ENCODE measurements around the gene SLC38A1. TPM values are rescaled to one million over a fixed set of nuclear protein-coding genes. Genes with fewer than 3 reads are reported as not detected.

SLC38A1 gene
- total RNA-seq, 6 donors from 2014 or later, result 12.7 to 75.7 (median 49.9) TPM

DNA sequence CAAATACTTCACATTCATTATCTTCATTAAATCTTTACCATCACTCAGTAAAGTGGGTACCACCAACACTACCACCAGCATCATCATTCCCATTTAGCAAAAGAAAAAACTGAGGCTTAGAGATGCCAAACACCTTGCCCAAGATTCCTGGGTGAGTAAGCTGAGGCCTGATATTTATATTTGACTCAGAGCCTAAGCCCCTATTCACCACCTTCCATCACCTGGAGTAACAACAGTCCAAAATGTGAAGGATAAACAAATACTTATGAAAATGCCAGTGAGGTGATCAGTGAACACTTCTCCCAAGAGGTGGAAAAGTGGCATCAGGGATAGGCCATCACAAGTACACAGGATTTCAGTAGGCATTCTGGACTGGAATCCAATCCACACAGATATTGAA, 3.7 kb downstream of the SLC38A1 start:
- H3K36me3 ChIP-seq, result no peaks in the 10 kb centered on the region
- H3K4me3 ChIP-seq, result no peak overlapping the region
- no peak for TF ChIP-seq EP300 (IDR thresholded peaks at IDR 0.05)
- no peak for TF ChIP-seq POLR2AphosphoS5 (IDR thresholded peaks at IDR 0.05)
- TF ChIP-seq POLR2A (IDR thresholded peaks at IDR 0.05), result no peak
- TF ChIP-seq, protein P1, sequence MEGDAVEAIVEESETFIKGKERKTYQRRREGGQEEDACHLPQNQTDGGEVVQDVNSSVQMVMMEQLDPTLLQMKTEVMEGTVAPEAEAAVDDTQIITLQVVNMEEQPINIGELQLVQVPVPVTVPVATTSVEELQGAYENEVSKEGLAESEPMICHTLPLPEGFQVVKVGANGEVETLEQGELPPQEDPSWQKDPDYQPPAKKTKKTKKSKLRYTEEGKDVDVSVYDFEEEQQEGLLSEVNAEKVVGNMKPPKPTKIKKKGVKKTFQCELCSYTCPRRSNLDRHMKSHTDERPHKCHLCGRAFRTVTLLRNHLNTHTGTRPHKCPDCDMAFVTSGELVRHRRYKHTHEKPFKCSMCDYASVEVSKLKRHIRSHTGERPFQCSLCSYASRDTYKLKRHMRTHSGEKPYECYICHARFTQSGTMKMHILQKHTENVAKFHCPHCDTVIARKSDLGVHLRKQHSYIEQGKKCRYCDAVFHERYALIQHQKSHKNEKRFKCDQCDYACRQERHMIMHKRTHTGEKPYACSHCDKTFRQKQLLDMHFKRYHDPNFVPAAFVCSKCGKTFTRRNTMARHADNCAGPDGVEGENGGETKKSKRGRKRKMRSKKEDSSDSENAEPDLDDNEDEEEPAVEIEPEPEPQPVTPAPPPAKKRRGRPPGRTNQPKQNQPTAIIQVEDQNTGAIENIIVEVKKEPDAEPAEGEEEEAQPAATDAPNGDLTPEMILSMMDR (IDR thresholded peaks at IDR 0.05), result no peak
- peaks cover 0 to 20% (median 3%) of the 10 kb centered on the region in 4 donors for H3K27me3 ChIP-seq
- H3K9me3 ChIP-seq, result no peaks in the 10 kb centered on the region
- no peak overlapping the region for H3K27ac ChIP-seq
- DNase-seq, result no peak
- peaks cover 28 to 55% (median 40%) of the 10 kb centered on the region in 4 donors for H3K4me1 ChIP-seq
- no peak for ATAC-seq (ENCODE audit: low FRiP score in 2 of 2)

GRCh38 chr12:46264057-46264456, 4.8 kb downstream of the SLC38A1 start:
- 36 to 48% methylated on average over 1 of the region's 1 CpG for WGBS, 2 donors
- no peak overlapping the region for H3K4me3 ChIP-seq
- H3K27me3 ChIP-seq, result peaks cover 0 to 15% (median under 1%) of the 10 kb centered on the region in 4 donors
- no peaks in the 10 kb centered on the region for H3K9me3 ChIP-seq
- H3K4me1 ChIP-seq, result peaks cover 21 to 48% (median 32%) of the 10 kb centered on the region in 4 donors
- H3K36me3 ChIP-seq, result no peaks in the 10 kb centered on the region
- DNase-seq (no peak), ATAC-seq (ENCODE audit: low FRiP score in 2 of 2) (no peak)
- no peak overlapping the region for H3K27ac ChIP-seq
- TF ChIP-seq POLR2AphosphoS5 (IDR thresholded peaks at IDR 0.05), result no peak

DNA sequence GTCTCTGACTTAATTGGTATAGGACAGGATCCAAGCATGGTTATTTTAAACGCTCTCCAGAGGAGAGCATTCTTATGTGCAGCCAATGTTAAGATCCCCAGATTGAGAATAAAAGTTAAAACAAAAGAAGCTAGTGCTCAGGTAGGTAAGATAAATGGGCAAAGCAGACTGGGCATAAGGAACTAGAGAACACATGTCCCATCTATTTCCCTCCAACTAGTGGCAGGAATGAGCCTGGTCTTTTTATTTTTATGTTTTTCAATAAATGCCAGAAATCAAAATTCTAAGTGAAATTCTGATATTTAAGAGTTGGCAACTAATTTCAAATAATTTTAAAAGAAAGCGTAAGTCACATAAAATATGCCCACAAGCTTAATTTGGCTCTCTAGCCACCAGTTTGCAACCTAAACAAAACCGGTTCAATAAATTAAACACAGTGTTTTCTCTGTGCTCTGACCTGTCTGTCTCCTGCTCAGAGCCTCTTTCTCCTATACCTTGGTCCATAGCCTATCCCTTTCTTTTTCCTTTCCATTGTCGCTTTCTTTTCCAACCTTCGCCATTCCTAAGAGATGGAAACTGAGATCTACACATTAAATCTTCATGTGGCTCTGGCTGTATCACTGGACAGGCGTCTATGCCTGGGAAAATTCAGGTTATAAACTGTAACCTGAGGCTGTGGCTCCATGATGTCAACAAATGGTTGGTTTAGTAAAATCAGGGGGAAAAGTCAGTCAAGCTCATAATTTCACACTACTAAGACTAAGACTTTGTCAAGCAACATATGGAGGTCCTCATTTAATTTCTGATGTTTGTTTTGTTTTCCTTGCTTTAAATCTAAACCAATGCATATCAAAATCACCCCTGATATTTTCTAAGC, 5.5 kb downstream of the SLC38A1 start:
- Histone ChIP-seq H3K9me3 (no peaks in the 10 kb centered on the region), H3K27ac (no peak overlapping the region), H3K36me3 (no peaks in the 10 kb centered on the region), H3K27me3 (peaks cover 0 to 10% (median 0%) of the 10 kb centered on the region in 4 donors), H3K4me1 (peaks cover 15 to 41% (median 25%) of the 10 kb centered on the region in 4 donors), H3K4me3 (no peak overlapping the region)
- 89% methylated on average over 6 of the region's 6 CpGs for WGBS, 2 donors
- no peak for ATAC-seq (ENCODE audit: low FRiP score in 2 of 2)
- no peak for DNase-seq
- TF ChIP-seq, protein P1 (IDR thresholded peaks at IDR 0.05), result peak in 1 of 6 experiments; percentile 10
- TF ChIP-seq POLR2AphosphoS5 (IDR thresholded peaks at IDR 0.05) (no peak), EP300 (IDR thresholded peaks at IDR 0.05) (no peak)

DNA sequence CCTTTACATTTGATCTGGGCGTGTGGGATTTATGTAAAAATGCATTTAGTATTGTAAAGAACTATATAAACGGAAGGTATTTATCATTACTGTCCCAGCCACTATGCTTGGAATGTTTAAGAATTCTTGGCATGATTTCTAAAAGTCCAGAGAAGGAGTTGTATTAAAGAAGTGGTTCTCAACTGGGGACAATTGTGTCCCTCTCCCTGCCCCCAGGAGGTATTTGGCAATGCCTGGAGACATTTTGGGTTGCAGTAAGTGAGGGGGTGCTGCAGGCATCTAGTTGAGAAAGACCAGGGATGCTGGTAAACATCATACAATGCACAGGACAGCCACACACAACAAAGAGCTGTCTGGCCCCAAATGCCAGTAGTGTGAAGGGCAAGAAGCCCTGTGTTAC, 7.2 kb downstream of the SLC38A1 start:
- no peak overlapping the region for H3K4me3 ChIP-seq
- no peaks in the 10 kb centered on the region for H3K9me3 ChIP-seq
- 66 to 89% methylated on average over 2 of the region's 2 CpGs for WGBS, 2 donors
- H3K4me1 ChIP-seq, result peaks cover 0 to 24% (median 8%) of the 10 kb centered on the region in 4 donors
- DNase-seq (no peak), ATAC-seq (ENCODE audit: low FRiP score in 2 of 2) (no peak)
- H3K27me3 ChIP-seq, result no peaks in the 10 kb centered on the region
- H3K27ac ChIP-seq, result no peak overlapping the region
- TF ChIP-seq POLR2A (IDR thresholded peaks at IDR 0.05) (no peak), EP300 (IDR thresholded peaks at IDR 0.05) (no peak), POLR2AphosphoS5 (IDR thresholded peaks at IDR 0.05) (no peak)
- TF ChIP-seq, protein P1 (IDR thresholded peaks at IDR 0.05), result no peak
- H3K36me3 ChIP-seq, result no peaks in the 10 kb centered on the region

DNA sequence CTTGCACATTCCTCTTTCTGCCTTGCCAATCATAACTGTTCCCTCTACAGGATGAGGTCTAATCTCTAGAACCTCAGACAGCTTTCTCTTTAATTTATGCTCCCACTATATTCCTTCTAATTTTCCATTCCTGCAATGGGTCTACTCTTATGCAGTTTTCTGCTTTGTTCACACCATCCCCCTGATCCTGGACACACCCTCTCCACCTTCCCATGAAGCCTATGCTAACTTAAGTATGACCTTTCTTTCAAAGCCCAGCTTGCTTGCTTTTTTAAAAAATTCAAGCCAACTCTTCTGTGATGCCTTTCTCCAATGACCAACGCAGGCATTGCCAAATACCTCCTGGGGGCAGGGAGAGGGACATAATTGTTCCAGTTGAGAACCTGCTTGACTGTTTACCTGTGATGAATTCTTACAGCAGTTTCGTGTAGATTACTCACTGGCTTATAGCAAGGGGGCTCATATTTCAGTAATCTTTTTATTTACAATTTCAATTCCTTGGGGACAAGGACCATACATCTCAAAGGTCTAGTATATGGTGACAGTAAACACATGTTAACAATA, 7.8 kb downstream of the SLC38A1 start:
- DNase-seq (no peak), ATAC-seq (ENCODE audit: low FRiP score in 2 of 2) (no peak)
- H3K4me3 ChIP-seq, result no peak overlapping the region
- peaks cover 0 to 17% (median 3%) of the 10 kb centered on the region in 4 donors for H3K4me1 ChIP-seq
- no peaks in the 10 kb centered on the region for H3K36me3 ChIP-seq
- no peak overlapping the region for H3K27ac ChIP-seq
- TF ChIP-seq EP300 (IDR thresholded peaks at IDR 0.05), result no peak
- TF ChIP-seq POLR2A (IDR thresholded peaks at IDR 0.05), result no peak
- TF ChIP-seq, protein P1 (IDR thresholded peaks at IDR 0.05), result no peak
- no peak for TF ChIP-seq POLR2AphosphoS5 (IDR thresholded peaks at IDR 0.05)
- H3K27me3 ChIP-seq, result no peaks in the 10 kb centered on the region
- WGBS, 2 donors, result 45 to 68% methylated on average over 2 of the region's 2 CpGs
- H3K9me3 ChIP-seq, result no peaks in the 10 kb centered on the region

All from upper lobe of left lung (tissue), 6 donors.